ENCODE measurements around the gene PRDX4. TPM values are rescaled to one million over a fixed set of nuclear protein-coding genes. Genes with fewer than 3 reads are reported as not detected.

The PRDX4 gene
- total RNA-seq, 2 donors from 2014 or later, result 282 to 409 TPM

- DNase-seq (no peak), ATAC-seq (no peak)
- Histone ChIP-seq H3K27ac (no peak overlapping the region), H3K36me3 (replicated peaks in 1 of 2; ENCODE audit: insufficient read depth in 1 of 2, low read depth in 2 of 2) (peaks cover 0 to 2% of the 10 kb centered on the region in 2 donors), H3K4me3 (no peak overlapping the region), H3K27me3 (no peaks in the 10 kb centered on the region), H3K9me3 (no peaks in the 10 kb centered on the region), H3K4me1 (no peaks in the 10 kb centered on the region)
- 78 to 94% methylated on average over 8 of the region's 8 CpGs for WGBS, 2 donors
- TF ChIP-seq POLR2A (IDR thresholded peaks at IDR 0.05), result no peak
- no peak for TF ChIP-seq CTCF (IDR thresholded peaks at IDR 0.05)
- intact Hi-C loops (cut with DNase I), result no loop called here
Measured at GRCh38 chrX:23720117-23720677, 52.9 kb downstream of the PRDX4 start.

GRCh38 chrX:23726191-23726590, 58.9 kb downstream of the PRDX4 start:
- intact Hi-C loops (cut with DNase I), result no loop called here
- no peak overlapping the region for H3K4me3 ChIP-seq
- H3K27ac ChIP-seq, result no peak overlapping the region
- H3K9me3 ChIP-seq, result no peaks in the 10 kb centered on the region
- no peaks in the 10 kb centered on the region for H3K36me3 ChIP-seq (replicated peaks in 1 of 2; ENCODE audit: insufficient read depth in 1 of 2, low read depth in 2 of 2)
- no peaks in the 10 kb centered on the region for H3K27me3 ChIP-seq
- no peaks in the 10 kb centered on the region for H3K4me1 ChIP-seq
- no peak for ATAC-seq
- 63 to 88% methylated on average over 6 of the region's 6 CpGs for WGBS, 2 donors
- peak in 1 of 4 donors; percentile 6 for DNase-seq
- TF ChIP-seq POLR2A (IDR thresholded peaks at IDR 0.05) (no peak), CTCF (IDR thresholded peaks at IDR 0.05) (no peak)

- Histone ChIP-seq H3K4me1 (no peaks in the 10 kb centered on the region), H3K4me3 (no peak overlapping the region), H3K27ac (no peak overlapping the region), H3K36me3 (replicated peaks in 1 of 2; ENCODE audit: insufficient read depth in 1 of 2, low read depth in 2 of 2) (no peaks in the 10 kb centered on the region), H3K9me3 (no peaks in the 10 kb centered on the region), H3K27me3 (no peaks in the 10 kb centered on the region)
- WGBS, 2 donors, result 96 to 100% methylated on average over 1 to 3 of the region's 3 CpGs
- intact Hi-C loops (cut with DNase I), result no loop called here
- TF ChIP-seq CTCF (IDR thresholded peaks at IDR 0.05) (no peak), POLR2A (IDR thresholded peaks at IDR 0.05) (no peak)
- DNase-seq (no peak), ATAC-seq (no peak)
Measured at GRCh38 chrX:23727206-23727605, 59.9 kb downstream of the PRDX4 start.

- intact Hi-C loops (cut with DNase I), result no loop called here
- no peak overlapping the region for H3K4me3 ChIP-seq
- no peaks in the 10 kb centered on the region for H3K9me3 ChIP-seq
- H3K27ac ChIP-seq, result no peak overlapping the region
- no peaks in the 10 kb centered on the region for H3K4me1 ChIP-seq
- no peaks in the 10 kb centered on the region for H3K36me3 ChIP-seq (replicated peaks in 1 of 2; ENCODE audit: insufficient read depth in 1 of 2, low read depth in 2 of 2)
- WGBS, 2 donors, result 86 to 93% methylated on average over 1 of the region's 1 CpG
- TF ChIP-seq POLR2A (IDR thresholded peaks at IDR 0.05), result no peak
- TF ChIP-seq CTCF (IDR thresholded peaks at IDR 0.05), result no peak
- DNase-seq (no peak), ATAC-seq (no peak)
- no peaks in the 10 kb centered on the region for H3K27me3 ChIP-seq
Measured at GRCh38 chrX:23729214-23729613, 61.9 kb downstream of the PRDX4 start.

- H3K9me3 ChIP-seq, result no peaks in the 10 kb centered on the region
- no peaks in the 10 kb centered on the region for H3K4me1 ChIP-seq
- DNase-seq (no peak), ATAC-seq (no peak)
- intact Hi-C loops (cut with DNase I), result no loop called here
- no peak overlapping the region for H3K27ac ChIP-seq
- H3K36me3 ChIP-seq (replicated peaks in 1 of 2; ENCODE audit: insufficient read depth in 1 of 2, low read depth in 2 of 2), result no peaks in the 10 kb centered on the region
- TF ChIP-seq CTCF (IDR thresholded peaks at IDR 0.05), result no peak
- no peak for TF ChIP-seq POLR2A (IDR thresholded peaks at IDR 0.05)
- no peaks in the 10 kb centered on the region for H3K27me3 ChIP-seq
- H3K4me3 ChIP-seq, result no peak overlapping the region
- 87 to 100% methylated on average over 1 of the region's 1 CpG for WGBS, 2 donors
Measured at GRCh38 chrX:23731951-23732350, 64.7 kb downstream of the PRDX4 start.

Data from body of pancreas (tissue), 4 donors.